Uterus (tissue), 4 donors: ENCODE data around the gene TMEM125. TPM values are rescaled to one million over a fixed set of nuclear protein-coding genes. Genes with fewer than 3 reads are reported as not detected.

Experiments
- DNase-seq, 2 donors: peaks; one replicate each; pipeline ENCODE4 v3.0.0-alpha.2; 2019 to 2020
- H3K27ac ChIP-seq, 2 donors: fragments of 200-600 bp; sonication (generic); 1 replicate in 1 of 2; 2 replicates in 1 of 2; pipeline ENCODE4 v1.5.1; 2016 to 2018
- H3K27me3 ChIP-seq, 2 donors: fragments of 200-600 bp; sonication (generic); one replicate each; pipeline ENCODE4 v1.5.1; 2018 to 2019; ENCODE audit warnings: control low read depth in 1 of 2
- H3K36me3 ChIP-seq, 2 donors: fragments of 200-600 bp; sonication (generic); one replicate each; pipeline ENCODE4 v1.5.1; 2019; ENCODE audit warnings: control low read depth in 1 of 2
- H3K4me1 ChIP-seq, 2 donors: fragments of 200-600 bp; sonication (generic); one replicate each; pipeline ENCODE4 v1.5.1; 2018 to 2019; ENCODE audit warnings: control low read depth in 1 of 2
- H3K4me3 ChIP-seq, 2 donors: fragments of 200-600 bp; sonication (generic); 1 replicate in 1 of 2; 2 replicates in 1 of 2; pipeline ENCODE4 v1.5.1; 2018 to 2019; ENCODE audit warnings: mild to moderate bottlenecking in 1 of 2
- H3K9me3 ChIP-seq, 2 donors: fragments of 200-600 bp; sonication (generic); one replicate each; pipeline ENCODE4 v1.5.1; 2019; ENCODE audit warnings: control low read depth in 1 of 2
- CTCF ChIP-seq, 4 experiments: fragments of 200-600 bp in 2 of 4; fragments of 450-650 bp in 2 of 4; sonication (generic) in 2 of 4; IDR thresholded peaks; one replicate each; pipeline ENCODE4 v1.5.1; 2016 to 2019; ENCODE audit warnings: antibody characterized with exemption in 4 of 4, mild to moderate bottlenecking in 2 of 4, moderate library complexity in 1 of 4
- POLR2A ChIP-seq, 2 donors: fragments of 450-650 bp; IDR thresholded peaks; one replicate each; pipeline ENCODE4 v1.6.1; 2016; ENCODE audit warnings: antibody characterized with exemption in 2 of 2, mild to moderate bottlenecking in 1 of 2, moderate library complexity in 1 of 2
- intact Hi-C: fragments of 100-400 bp; cut with DNase I; formaldehyde crosslinking; loops from one replicate; pipeline ENCODE4 v1.15.1; 2023; ENCODE audit warnings: low total_unique reads
- total RNA-seq, 4 donors: library from RNA; depleted of rRNA in 3 of 4; stranded (reverse); fragments of >200 nt in 3 of 4; gene quantifications; one replicate each; pipeline versions ENCODE4 v1.1.0 to v1.2.4, GENCODE V29; 2014 to 2023
- donor health status: DM: yes; HTN: yes; CAD: no.

The TMEM125 gene
- total RNA-seq, 4 donors from 2014 or later: 0.55 to 3.6 TPM; not detected in 2

- DNase-seq: no peak
- no peaks in the 10 kb centered on the region for H3K36me3 ChIP-seq
- intact Hi-C loops: no loop called here
- H3K27ac ChIP-seq: no peak overlapping the region
- TF ChIP-seq POLR2A (IDR thresholded peaks at IDR 0.05) (no peak), CTCF (IDR thresholded peaks at IDR 0.05) (no peak)
- H3K27me3 ChIP-seq: no peaks in the 10 kb centered on the region
- H3K4me3 ChIP-seq: no peak overlapping the region
- H3K4me1 ChIP-seq: no peaks in the 10 kb centered on the region
- no peaks in the 10 kb centered on the region for H3K9me3 ChIP-seq
These were observed 32.7 kb upstream of the TMEM125 start for GRCh38 chr1:43237121-43237520.

- intact Hi-C loops: no loop called here
- DNase-seq: peak in 1 of 2 donors; percentile 39
- no peak overlapping the region for H3K27ac ChIP-seq
These were observed 31.7 kb upstream of the TMEM125 start for GRCh38 chr1:43238085-43238484.

GRCh38 chr1:43238991-43239469 lies 30.8 kb upstream of the TMEM125 start:
- Histone ChIP-seq H3K4me3 (no peak overlapping the region), H3K27me3 (no peaks in the 10 kb centered on the region), H3K27ac (no peak overlapping the region), H3K4me1 (no peaks in the 10 kb centered on the region), H3K36me3 (no peaks in the 10 kb centered on the region), H3K9me3 (no peaks in the 10 kb centered on the region)
- no peak for DNase-seq
- TF ChIP-seq CTCF (IDR thresholded peaks at IDR 0.05) (no peak), POLR2A (IDR thresholded peaks at IDR 0.05) (no peak)
- intact Hi-C loops: no loop called here

More at GRCh38 chr1:43238085-43238484, 31.7 kb upstream of the TMEM125 start:
- no peaks in the 10 kb centered on the region for H3K4me1 ChIP-seq
- no peaks in the 10 kb centered on the region for H3K36me3 ChIP-seq
- H3K4me3 ChIP-seq: no peak overlapping the region
- H3K9me3 ChIP-seq: no peaks in the 10 kb centered on the region
- TF ChIP-seq POLR2A (IDR thresholded peaks at IDR 0.05): no peak
- TF ChIP-seq CTCF (IDR thresholded peaks at IDR 0.05): peak; percentile 14 to 59 (median 36)
- H3K27me3 ChIP-seq: no peaks in the 10 kb centered on the region

- no peak for DNase-seq
- Histone ChIP-seq H3K36me3 (no peaks in the 10 kb centered on the region), H3K4me3 (no peak overlapping the region), H3K27ac (no peak overlapping the region), H3K9me3 (no peaks in the 10 kb centered on the region), H3K27me3 (no peaks in the 10 kb centered on the region), H3K4me1 (no peaks in the 10 kb centered on the region)
- TF ChIP-seq CTCF (IDR thresholded peaks at IDR 0.05) (no peak), POLR2A (IDR thresholded peaks at IDR 0.05) (no peak)
- intact Hi-C loops: no loop called here
These were observed 30.3 kb upstream of the TMEM125 start for GRCh38 chr1:43239484-43239883.

- TF ChIP-seq CTCF (IDR thresholded peaks at IDR 0.05): no peak
- no peak for TF ChIP-seq POLR2A (IDR thresholded peaks at IDR 0.05)
- H3K36me3 ChIP-seq: no peaks in the 10 kb centered on the region
- no peak for DNase-seq
These were observed 28.4 kb upstream of the TMEM125 start for GRCh38 chr1:43241413-43241836.

More at GRCh38 chr1:43241413-43241836, 28.4 kb upstream of the TMEM125 start:
- Histone ChIP-seq H3K4me1 (no peaks in the 10 kb centered on the region), H3K9me3 (no peaks in the 10 kb centered on the region), H3K27me3 (no peaks in the 10 kb centered on the region), H3K4me3 (no peak overlapping the region), H3K27ac (no peak overlapping the region)
- intact Hi-C loops: no loop called here
